Smooth muscle cell (in vitro differentiated cells): ENCODE data around the gene CAB39. TPM values are rescaled to one million over a fixed set of nuclear protein-coding genes. Genes with fewer than 3 reads are reported as not detected.

Source experiments
- DNase-seq: peaks from one replicate; lab custom pipeline; 2025; ENCODE audit not compliant: unreplicated experiment; lab: John Stamatoyannopoulos, UW
- H2AFZ ChIP-seq: fragments of 200-600 bp; sonication (generic); 2 replicates; pipeline ENCODE4 v1.6.0; 2016; ENCODE audit warnings: antibody characterized with exemption, low read depth, mild to moderate bottlenecking
- H3F3A ChIP-seq: fragments of 200-600 bp; sonication (generic); 2 replicates; pipeline ENCODE4 v1.6.0; 2017; ENCODE audit warnings: antibody characterized with exemption, low read depth
- H3K27ac ChIP-seq: fragments of 200-600 bp; sonication (generic); 2 replicates; pipeline ENCODE4 v1.5.1; 2016; ENCODE audit warnings: low read depth, mild to moderate bottlenecking
- H3K27me3 ChIP-seq: fragments of 200-600 bp; sonication (generic); 2 replicates; pipeline ENCODE4 v1.6.1; 2016; ENCODE audit warnings: low read depth, mild to moderate bottlenecking
- H3K36me3 ChIP-seq: fragments of 200-600 bp; sonication (generic); 2 replicates; pipeline ENCODE4 v1.5.1; 2016; ENCODE audit warnings: low read depth
- H3K4me1 ChIP-seq: fragments of 200-600 bp; sonication (generic); 2 replicates; pipeline ENCODE4 v1.5.1; 2016; ENCODE audit warnings: low read depth
- H3K4me2 ChIP-seq: fragments of 200-600 bp; sonication (generic); 2 replicates; pipeline ENCODE4 v1.6.0; 2016; ENCODE audit warnings: mild to moderate bottlenecking
- H3K4me3 ChIP-seq: fragments of 200-600 bp; sonication (generic); 2 replicates; pipeline ENCODE4 v1.5.1; 2016; ENCODE audit warnings: mild to moderate bottlenecking
- H3K79me2 ChIP-seq: fragments of 200-600 bp; sonication (generic); 2 replicates; pipeline ENCODE4 v1.6.0; 2016; ENCODE audit warnings: low read depth, mild to moderate bottlenecking
- H3K9ac ChIP-seq: fragments of 200-600 bp; sonication (generic); 2 replicates; pipeline ENCODE4 v1.6.0; 2016; ENCODE audit warnings: low read depth
- H3K9me3 ChIP-seq: fragments of 200-600 bp; sonication (generic); replicated peaks from 2 replicates; pipeline ENCODE4 v1.5.1; 2016; ENCODE audit warnings: low read depth
- H4K20me1 ChIP-seq: fragments of 200-600 bp; sonication (generic); 2 replicates; pipeline ENCODE4 v1.6.0; 2016; ENCODE audit warnings: low read depth
- WGBS: methylation state at CpG from one replicate; pipeline ENCODE4 v1.1.7; 2016; ENCODE audit warnings: low lambda C conversion rate; 5-methylcytosine and 5-hydroxymethylcytosine counted together
- polyA plus RNA-seq: library from polyadenylated mRNA; unstranded; fragments of >200 nt; fragmentation: Nextera tagmentation; extraction: Ambion mirVana; gene quantifications from 2 replicates; pipeline ENCODE4 v1.2.1, GENCODE V29; 2016
- total RNA-seq: library from RNA; depleted of rRNA; stranded (reverse); fragments of >200 nt; gene quantifications from 2 replicates; pipeline ENCODE4 v1.2.3, GENCODE V29; 2014
- TF ChIP-seq, protein P1 (sequence below): fragments of 200-600 bp; sonication (generic); IDR thresholded peaks from 2 replicates; pipeline ENCODE4 v1.5.1; 2017; ENCODE audit warnings: borderline replicate concordance, mild to moderate bottlenecking, antibody characterized with exemption; ENCODE audit not compliant: insufficient read depth, poor library complexity, severe bottlenecking

CAB39 gene
- total and polyA plus RNA-seq, 2 experiments from 2014 or later = 21.7 to 62.4 TPM

DNA sequence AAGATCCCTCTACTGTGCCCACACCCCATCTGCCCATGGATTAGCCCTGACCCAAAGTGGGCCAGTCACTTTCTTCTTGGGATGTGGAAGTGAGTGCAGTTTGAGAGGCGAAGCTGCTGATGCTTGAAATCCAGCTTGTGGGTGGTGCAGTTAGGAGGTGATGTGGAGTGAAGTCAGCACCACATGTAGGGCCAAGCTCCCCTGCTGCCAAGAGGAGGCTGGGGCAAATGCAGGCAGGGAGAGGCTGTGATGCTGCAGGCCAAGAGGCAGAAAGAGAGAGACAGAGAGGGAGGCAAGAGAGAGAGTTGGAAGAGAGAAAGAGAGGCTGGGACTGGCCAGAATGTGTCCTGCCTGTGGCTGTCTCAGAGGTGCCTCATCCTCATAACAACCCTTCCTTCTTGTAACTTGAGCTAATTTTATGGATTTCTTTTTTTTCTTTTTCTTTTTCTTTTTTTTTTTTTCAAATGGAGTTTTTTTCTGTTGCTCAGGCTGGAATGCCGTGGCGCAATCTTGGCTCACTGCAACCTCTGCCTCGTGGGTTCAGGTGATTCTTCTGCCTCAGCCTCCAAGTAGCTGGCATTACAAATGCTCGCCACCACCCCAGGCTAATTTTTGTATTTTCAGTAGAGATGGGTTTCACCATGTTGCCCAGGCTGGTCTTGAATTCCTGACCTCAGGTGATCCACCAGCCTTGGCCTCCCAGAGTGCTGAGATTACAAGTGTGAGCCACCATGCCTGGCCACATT lies 35.3 kb upstream of the CAB39 start:
- Histone ChIP-seq H3K4me3 (no peak overlapping the region), H3K4me1 (no peaks in the 10 kb centered on the region), H3K79me2 (no peaks in the 10 kb centered on the region), H3K9me3 (no peaks in the 10 kb centered on the region), H3K27me3 (no peaks in the 10 kb centered on the region), H4K20me1 (no peaks in the 10 kb centered on the region), H3K36me3 (no peaks in the 10 kb centered on the region), H3F3A (no peaks in the 10 kb centered on the region), H3K27ac (no peak overlapping the region), H3K4me2 (no peak overlapping the region), H2AFZ (no peak overlapping the region), H3K9ac (no peak overlapping the region)
- TF ChIP-seq, protein P1, sequence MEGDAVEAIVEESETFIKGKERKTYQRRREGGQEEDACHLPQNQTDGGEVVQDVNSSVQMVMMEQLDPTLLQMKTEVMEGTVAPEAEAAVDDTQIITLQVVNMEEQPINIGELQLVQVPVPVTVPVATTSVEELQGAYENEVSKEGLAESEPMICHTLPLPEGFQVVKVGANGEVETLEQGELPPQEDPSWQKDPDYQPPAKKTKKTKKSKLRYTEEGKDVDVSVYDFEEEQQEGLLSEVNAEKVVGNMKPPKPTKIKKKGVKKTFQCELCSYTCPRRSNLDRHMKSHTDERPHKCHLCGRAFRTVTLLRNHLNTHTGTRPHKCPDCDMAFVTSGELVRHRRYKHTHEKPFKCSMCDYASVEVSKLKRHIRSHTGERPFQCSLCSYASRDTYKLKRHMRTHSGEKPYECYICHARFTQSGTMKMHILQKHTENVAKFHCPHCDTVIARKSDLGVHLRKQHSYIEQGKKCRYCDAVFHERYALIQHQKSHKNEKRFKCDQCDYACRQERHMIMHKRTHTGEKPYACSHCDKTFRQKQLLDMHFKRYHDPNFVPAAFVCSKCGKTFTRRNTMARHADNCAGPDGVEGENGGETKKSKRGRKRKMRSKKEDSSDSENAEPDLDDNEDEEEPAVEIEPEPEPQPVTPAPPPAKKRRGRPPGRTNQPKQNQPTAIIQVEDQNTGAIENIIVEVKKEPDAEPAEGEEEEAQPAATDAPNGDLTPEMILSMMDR = no peak
- DNase-seq = no peak
- 95% methylated on average over 5 of the region's 5 CpGs for WGBS

DNA sequence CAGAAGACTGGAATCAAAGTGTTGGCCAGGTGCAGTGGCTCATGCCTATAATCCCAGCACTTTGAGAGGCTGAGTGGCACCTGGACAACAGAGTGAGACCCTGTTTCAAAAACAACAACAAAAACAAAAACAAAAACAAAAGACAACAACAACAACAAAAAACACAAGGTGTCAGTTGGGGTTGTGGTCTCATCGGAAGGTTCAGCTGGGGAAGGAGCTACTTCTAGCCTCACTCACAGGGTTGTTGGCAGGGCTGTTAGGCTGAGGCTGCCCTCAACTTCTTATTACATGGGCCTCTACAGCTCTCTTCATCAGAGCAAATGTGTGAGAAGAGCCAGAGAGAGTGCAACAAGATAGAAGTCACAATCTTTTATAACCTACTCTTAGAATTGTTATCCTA lies 34.6 kb upstream of the CAB39 start:
- no peak overlapping the region for H3K4me3 ChIP-seq
- no peak for DNase-seq
- no peak overlapping the region for H3K27ac ChIP-seq
- H3K4me1 ChIP-seq = no peaks in the 10 kb centered on the region
- H3K9ac ChIP-seq = no peak overlapping the region
- no peak overlapping the region for H3K4me2 ChIP-seq
- H3K27me3 ChIP-seq = no peaks in the 10 kb centered on the region
- H2AFZ ChIP-seq = no peak overlapping the region
- TF ChIP-seq, protein P1 = no peak
- no peaks in the 10 kb centered on the region for H3K36me3 ChIP-seq
- no peaks in the 10 kb centered on the region for H3K79me2 ChIP-seq
- H4K20me1 ChIP-seq = no peaks in the 10 kb centered on the region
- WGBS = 100% methylated on average over 1 of the region's 1 CpG
- no peaks in the 10 kb centered on the region for H3K9me3 ChIP-seq
- no peaks in the 10 kb centered on the region for H3F3A ChIP-seq

DNA sequence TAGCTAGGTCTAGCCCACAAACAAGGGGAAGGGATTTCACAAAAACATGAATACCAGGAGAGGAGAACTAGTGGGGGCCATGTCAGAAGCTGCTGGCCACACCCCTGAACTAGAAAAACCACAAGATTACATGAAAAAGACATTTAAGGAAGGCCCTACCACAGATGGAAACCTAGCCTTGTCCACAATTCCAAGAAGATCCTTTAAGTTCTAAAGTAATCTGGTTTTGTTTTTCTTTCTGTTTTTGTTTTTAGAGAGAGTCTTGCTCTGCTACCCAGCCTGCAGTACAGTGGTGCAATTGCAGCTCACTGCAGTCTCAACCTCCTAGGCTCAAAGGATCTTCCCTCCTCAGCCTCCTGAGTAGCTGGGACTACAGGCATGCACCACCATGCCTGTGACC lies 34.2 kb upstream of the CAB39 start:
- H3K79me2 ChIP-seq = no peaks in the 10 kb centered on the region
- no peak overlapping the region for H2AFZ ChIP-seq
- H3K36me3 ChIP-seq = no peaks in the 10 kb centered on the region
- H3K4me1 ChIP-seq = no peaks in the 10 kb centered on the region
- TF ChIP-seq, protein P1 = no peak
- no peaks in the 10 kb centered on the region for H3K27me3 ChIP-seq
- no peak overlapping the region for H3K4me2 ChIP-seq
- H4K20me1 ChIP-seq = no peaks in the 10 kb centered on the region
- no peak for DNase-seq
- no peak overlapping the region for H3K27ac ChIP-seq
- no peak overlapping the region for H3K9ac ChIP-seq
- no peak overlapping the region for H3K4me3 ChIP-seq
- H3K9me3 ChIP-seq = no peaks in the 10 kb centered on the region
- H3F3A ChIP-seq = no peaks in the 10 kb centered on the region

DNA sequence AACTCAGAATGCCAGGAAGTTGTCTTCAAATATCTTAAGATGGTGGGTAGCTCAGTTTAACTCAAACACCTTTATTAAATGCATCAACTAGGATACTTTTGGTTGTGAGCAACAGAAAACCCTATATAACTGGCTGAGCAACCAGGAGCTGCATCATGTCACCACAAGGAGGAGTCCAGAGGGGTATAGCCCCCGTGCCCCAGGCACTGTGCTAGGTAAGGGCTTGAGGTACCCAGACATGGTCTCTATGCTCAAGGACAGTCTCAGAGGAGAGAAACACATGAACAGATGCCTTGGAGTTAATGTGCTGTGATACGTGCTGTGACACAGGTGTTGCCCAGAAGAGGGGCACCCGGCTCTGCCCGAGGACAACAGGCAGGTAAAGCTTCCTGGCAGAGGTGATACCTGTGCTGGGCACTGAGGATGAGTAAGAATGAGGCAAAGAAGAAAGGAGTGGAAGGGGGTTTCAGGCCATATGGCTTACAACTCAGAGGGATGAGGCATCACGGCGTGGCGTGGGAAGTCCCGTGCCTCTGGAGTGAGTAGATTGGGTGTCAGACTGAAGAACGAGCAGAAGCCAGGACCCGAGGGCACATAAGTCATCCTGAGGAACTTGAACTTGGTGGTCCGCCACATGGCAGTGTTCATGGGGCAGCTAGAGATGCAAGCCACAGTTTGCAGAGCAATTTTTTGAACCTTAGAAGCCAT lies 32.0 kb upstream of the CAB39 start:
- no peak for DNase-seq
- no peaks in the 10 kb centered on the region for H4K20me1 ChIP-seq
- H2AFZ ChIP-seq = no peak overlapping the region
- H3K9me3 ChIP-seq = no peaks in the 10 kb centered on the region
- H3K4me2 ChIP-seq = no peak overlapping the region
- H3K36me3 ChIP-seq = no peaks in the 10 kb centered on the region
- H3K4me1 ChIP-seq = no peaks in the 10 kb centered on the region
- 92% methylated on average over 11 of the region's 11 CpGs for WGBS
- H3K4me3 ChIP-seq = no peak overlapping the region
- H3K27ac ChIP-seq = no peak overlapping the region
- TF ChIP-seq, protein P1 = no peak
- H3K79me2 ChIP-seq = no peaks in the 10 kb centered on the region
- H3K9ac ChIP-seq = no peak overlapping the region
- H3K27me3 ChIP-seq = no peaks in the 10 kb centered on the region
- peaks cover 4% of the 10 kb centered on the region for H3F3A ChIP-seq
